HEK293 (cell line): ENCODE results near the gene DNAJB11.
"Not testable (repeated sequence)": the region's sequence is repeated elsewhere in the genome, so short reads cannot be mapped to it uniquely, and the experiment has no call there.

Experiments used
- CTCF ChIA-PET: fragments of 350-600 bp; formaldehyde crosslinking; extraction: SDS; loops from one replicate; lab custom pipeline; 2021; ENCODE audit warnings: antibody characterized with exemption; lab: Yijun Ruan, JAX
- POLR2A ChIA-PET: fragments of 300-600 bp; formaldehyde crosslinking; extraction: SDS; loops from one replicate; lab custom pipeline; 2020; ENCODE audit warnings: antibody characterized with exemption, inconsistent platforms; lab: Yijun Ruan, JAX
- H3K27ac ChIP-seq: fragments of 200-500 bp; sonication (Bioruptor generic); 2 replicates; pipeline ENCODE4 v1.5.1; 2014; ENCODE audit warnings: low read depth, low read length, control low read depth, inconsistent platforms; ENCODE audit errors: extremely low read depth
- H3K36me3 ChIP-seq, 2 experiments: fragments of 200-500 bp in 1 of 2; sonication (Bioruptor generic) in 1 of 2; 1 replicate in 1 of 2; 2 replicates in 1 of 2; pipeline ENCODE4 v1.5.1; 2014 to 2017; ENCODE audit warnings: inconsistent platforms in 2 of 2, low read length in 2 of 2; ENCODE audit not compliant: control insufficient read depth in 2 of 2, insufficient read depth in 1 of 2
- H3K4me1 ChIP-seq: fragments of 200-500 bp; sonication (Bioruptor generic); 2 replicates; pipeline ENCODE4 v1.5.1; 2014; ENCODE audit warnings: mild to moderate bottlenecking, low read length, inconsistent platforms; ENCODE audit not compliant: control insufficient read depth, insufficient read depth
- H3K4me3 ChIP-seq: 2 replicates; pipeline ENCODE4 v1.5.1; 2011; ENCODE audit warnings: low read depth, mild to moderate bottlenecking, control low read depth, low read length, moderate library complexity
- H3K9me3 ChIP-seq: fragments of 200-500 bp; sonication (Bioruptor generic); 2 replicates; pipeline ENCODE4 v1.5.1; 2014; ENCODE audit warnings: low read depth, low read length, inconsistent platforms; ENCODE audit not compliant: control insufficient read depth, insufficient read depth
- RBAK ChIP-seq: fragments of 450-650 bp; formaldehyde crosslinking; IDR thresholded peaks from 2 replicates; pipeline ENCODE4 v1.5.1; 2016; ENCODE audit warnings: missing biosample characterization, missing genetic modification characterization
- ZBTB8A ChIP-seq: fragments of 450-650 bp; formaldehyde crosslinking; IDR thresholded peaks from 2 replicates; pipeline ENCODE4 v1.5.1; 2016; ENCODE audit warnings: missing biosample characterization, missing genetic modification characterization
- ZNF324 ChIP-seq: fragments of 450-650 bp; formaldehyde crosslinking; IDR thresholded peaks from 2 replicates; pipeline ENCODE4 v1.5.1; 2016; ENCODE audit warnings: missing biosample characterization, missing genetic modification characterization
- ZNF76 ChIP-seq: fragments of 450-650 bp; formaldehyde crosslinking; IDR thresholded peaks from 2 replicates; pipeline ENCODE4; 2016; ENCODE audit warnings: low read depth, missing biosample characterization, missing genetic modification characterization, borderline replicate concordance
- TF ChIP-seq, protein P1 (sequence below): fragments of 450-650 bp; formaldehyde crosslinking; IDR thresholded peaks from 2 replicates; pipeline ENCODE4 v1.5.1; 2016; ENCODE audit warnings: missing biosample characterization, missing genetic modification characterization, borderline replicate concordance

Gene DNAJB11

DNA sequence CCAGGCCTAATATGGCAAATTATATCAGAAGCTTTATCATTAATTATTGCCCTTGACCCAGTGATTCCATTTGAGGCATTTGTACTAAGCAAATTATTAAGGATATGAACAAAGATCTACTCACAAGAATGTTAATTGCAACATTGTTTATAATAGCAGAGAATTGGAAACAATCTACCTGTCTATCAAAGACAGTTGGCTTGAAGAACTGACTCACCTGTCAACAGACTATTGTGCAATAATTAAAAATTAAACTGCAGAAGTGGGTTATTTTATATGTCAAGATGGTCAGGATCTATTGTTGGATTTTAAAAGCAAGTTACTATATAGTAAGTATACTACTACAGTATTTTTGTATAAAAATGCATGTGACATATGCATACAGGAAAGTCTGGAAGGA is 63.0 kb downstream of the DNAJB11 start (continued):
- no peak for TF ChIP-seq RBAK (tag by site-specific recombination)
- TF ChIP-seq, protein P1, sequence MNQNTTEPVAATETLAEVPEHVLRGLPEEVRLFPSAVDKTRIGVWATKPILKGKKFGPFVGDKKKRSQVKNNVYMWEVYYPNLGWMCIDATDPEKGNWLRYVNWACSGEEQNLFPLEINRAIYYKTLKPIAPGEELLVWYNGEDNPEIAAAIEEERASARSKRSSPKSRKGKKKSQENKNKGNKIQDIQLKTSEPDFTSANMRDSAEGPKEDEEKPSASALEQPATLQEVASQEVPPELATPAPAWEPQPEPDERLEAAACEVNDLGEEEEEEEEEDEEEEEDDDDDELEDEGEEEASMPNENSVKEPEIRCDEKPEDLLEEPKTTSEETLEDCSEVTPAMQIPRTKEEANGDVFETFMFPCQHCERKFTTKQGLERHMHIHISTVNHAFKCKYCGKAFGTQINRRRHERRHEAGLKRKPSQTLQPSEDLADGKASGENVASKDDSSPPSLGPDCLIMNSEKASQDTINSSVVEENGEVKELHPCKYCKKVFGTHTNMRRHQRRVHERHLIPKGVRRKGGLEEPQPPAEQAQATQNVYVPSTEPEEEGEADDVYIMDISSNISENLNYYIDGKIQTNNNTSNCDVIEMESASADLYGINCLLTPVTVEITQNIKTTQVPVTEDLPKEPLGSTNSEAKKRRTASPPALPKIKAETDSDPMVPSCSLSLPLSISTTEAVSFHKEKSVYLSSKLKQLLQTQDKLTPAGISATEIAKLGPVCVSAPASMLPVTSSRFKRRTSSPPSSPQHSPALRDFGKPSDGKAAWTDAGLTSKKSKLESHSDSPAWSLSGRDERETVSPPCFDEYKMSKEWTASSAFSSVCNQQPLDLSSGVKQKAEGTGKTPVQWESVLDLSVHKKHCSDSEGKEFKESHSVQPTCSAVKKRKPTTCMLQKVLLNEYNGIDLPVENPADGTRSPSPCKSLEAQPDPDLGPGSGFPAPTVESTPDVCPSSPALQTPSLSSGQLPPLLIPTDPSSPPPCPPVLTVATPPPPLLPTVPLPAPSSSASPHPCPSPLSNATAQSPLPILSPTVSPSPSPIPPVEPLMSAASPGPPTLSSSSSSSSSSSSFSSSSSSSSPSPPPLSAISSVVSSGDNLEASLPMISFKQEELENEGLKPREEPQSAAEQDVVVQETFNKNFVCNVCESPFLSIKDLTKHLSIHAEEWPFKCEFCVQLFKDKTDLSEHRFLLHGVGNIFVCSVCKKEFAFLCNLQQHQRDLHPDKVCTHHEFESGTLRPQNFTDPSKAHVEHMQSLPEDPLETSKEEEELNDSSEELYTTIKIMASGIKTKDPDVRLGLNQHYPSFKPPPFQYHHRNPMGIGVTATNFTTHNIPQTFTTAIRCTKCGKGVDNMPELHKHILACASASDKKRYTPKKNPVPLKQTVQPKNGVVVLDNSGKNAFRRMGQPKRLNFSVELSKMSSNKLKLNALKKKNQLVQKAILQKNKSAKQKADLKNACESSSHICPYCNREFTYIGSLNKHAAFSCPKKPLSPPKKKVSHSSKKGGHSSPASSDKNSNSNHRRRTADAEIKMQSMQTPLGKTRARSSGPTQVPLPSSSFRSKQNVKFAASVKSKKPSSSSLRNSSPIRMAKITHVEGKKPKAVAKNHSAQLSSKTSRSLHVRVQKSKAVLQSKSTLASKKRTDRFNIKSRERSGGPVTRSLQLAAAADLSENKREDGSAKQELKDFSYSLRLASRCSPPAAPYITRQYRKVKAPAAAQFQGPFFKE (tag by site-specific recombination) = no peak
- TF ChIP-seq ZNF324 (tag by site-specific recombination) = no peak
- no peak for TF ChIP-seq ZNF76
- no peak for TF ChIP-seq ZBTB8A

DNA sequence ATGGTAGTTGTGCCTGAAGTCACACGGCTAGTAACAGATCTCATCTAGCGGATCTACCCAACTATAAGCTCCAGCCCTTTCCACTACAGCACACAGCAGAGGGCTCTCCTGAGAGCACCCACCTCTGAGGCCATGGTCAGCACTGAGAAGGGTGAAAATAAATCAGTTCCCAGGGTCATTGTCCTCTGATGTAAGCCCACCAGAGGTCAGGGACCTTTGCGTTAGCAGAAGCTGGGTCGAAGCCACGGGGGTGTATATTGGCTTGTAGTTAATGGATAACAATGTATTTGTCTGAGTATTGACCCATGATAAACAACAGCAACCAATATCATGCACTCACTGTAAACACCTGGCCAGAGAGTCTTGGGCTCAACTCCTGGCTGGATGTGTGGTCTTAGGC is 63.7 kb downstream of the DNAJB11 start:
- H3K27ac ChIP-seq, H3K4me1 ChIP-seq, H3K9me3 ChIP-seq, H3K4me3 ChIP-seq, H3K36me3 ChIP-seq, POLR2A ChIA-PET: not testable (repeated sequence)
- CTCF ChIA-PET = interaction anchor here (0.5 to 1.4 kb wide), 3 partner anchors 17 to 1139 kb away, joined by 3 to 5 read pairs (median 3); partner anchors contain the start of gene AHSG
